Testis (tissue), 3 donors: ENCODE measurements around the gene MYOD1. TPM values are rescaled to one million over a fixed set of nuclear protein-coding genes. Genes with fewer than 3 reads are reported as not detected.

ENCODE experiments used
- DNase-seq: peaks from one replicate; pipeline ENCODE4 v3.0.0-alpha.2; 2019
- H3K27ac ChIP-seq, 2 donors: fragments of 200-600 bp; sonication (generic); one replicate each; pipeline ENCODE4 v1.5.1; 2019
- H3K27me3 ChIP-seq: fragments of 200-600 bp; sonication (generic); one replicate; pipeline ENCODE4 v1.5.1; 2019
- H3K36me3 ChIP-seq: fragments of 200-600 bp; sonication (generic); one replicate; pipeline ENCODE4 v1.5.1; 2017; ENCODE audit warnings: low read depth; ENCODE audit errors: missing control alignments
- H3K4me1 ChIP-seq: fragments of 200-600 bp; sonication (generic); one replicate; pipeline ENCODE4 v1.5.1; 2019
- H3K4me3 ChIP-seq, 2 donors: fragments of 200-600 bp; sonication (generic); one replicate each; pipeline ENCODE4 v1.5.1; 2017 to 2019
- H3K9me3 ChIP-seq: fragments of 200-600 bp; sonication (generic); one replicate; pipeline ENCODE4 v1.5.1; 2017
- CTCF ChIP-seq, 3 experiments: fragments of 450-650 bp in 2 of 3; fragments of 200-600 bp in 1 of 3; sonication (generic) in 1 of 3; IDR thresholded peaks; one replicate each; pipeline ENCODE4 v1.5.1; 2016 to 2019; ENCODE audit warnings: antibody characterized with exemption in 3 of 3, mild to moderate bottlenecking in 2 of 3, moderate library complexity in 1 of 3
- POLR2A ChIP-seq: fragments of 450-650 bp; IDR thresholded peaks from one replicate; pipeline ENCODE4 v1.6.1; 2017; ENCODE audit warnings: antibody characterized with exemption, mild to moderate bottlenecking, moderate library complexity
- WGBS, 2 donors: methylation state at CpG; one replicate each; pipeline ENCODE4 v1.1.5; 2018; 5-methylcytosine and 5-hydroxymethylcytosine counted together
- intact Hi-C: fragments of 100-400 bp; cut with DNase I; formaldehyde crosslinking; loops from one replicate; pipeline ENCODE4 v1.15.1; 2023; ENCODE audit warnings: low total_unique reads
- polyA plus RNA-seq: library from polyadenylated mRNA; stranded (reverse); fragments of 350-450 nt; fragmentation: Illumina TruSeq; extraction: RNeasy Lipid Tissue Mini Kit (QIAGEN cat#74804); gene quantifications from one replicate; pipeline ENCODE4 v1.2.3, GENCODE V29; 2014; ENCODE audit warnings: low read depth, low replicate concordance; ENCODE audit not compliant: insufficient read depth
- total RNA-seq, 2 donors: library from RNA; depleted of rRNA; stranded (reverse); fragments of >200 nt; gene quantifications; one replicate each; pipeline ENCODE4 v1.2.3, GENCODE V29; 2016

Gene MYOD1
- total and polyA plus RNA-seq, 3 donors from 2014 or later: 0.69 to 1.6 (median 1.4) TPM

DNA sequence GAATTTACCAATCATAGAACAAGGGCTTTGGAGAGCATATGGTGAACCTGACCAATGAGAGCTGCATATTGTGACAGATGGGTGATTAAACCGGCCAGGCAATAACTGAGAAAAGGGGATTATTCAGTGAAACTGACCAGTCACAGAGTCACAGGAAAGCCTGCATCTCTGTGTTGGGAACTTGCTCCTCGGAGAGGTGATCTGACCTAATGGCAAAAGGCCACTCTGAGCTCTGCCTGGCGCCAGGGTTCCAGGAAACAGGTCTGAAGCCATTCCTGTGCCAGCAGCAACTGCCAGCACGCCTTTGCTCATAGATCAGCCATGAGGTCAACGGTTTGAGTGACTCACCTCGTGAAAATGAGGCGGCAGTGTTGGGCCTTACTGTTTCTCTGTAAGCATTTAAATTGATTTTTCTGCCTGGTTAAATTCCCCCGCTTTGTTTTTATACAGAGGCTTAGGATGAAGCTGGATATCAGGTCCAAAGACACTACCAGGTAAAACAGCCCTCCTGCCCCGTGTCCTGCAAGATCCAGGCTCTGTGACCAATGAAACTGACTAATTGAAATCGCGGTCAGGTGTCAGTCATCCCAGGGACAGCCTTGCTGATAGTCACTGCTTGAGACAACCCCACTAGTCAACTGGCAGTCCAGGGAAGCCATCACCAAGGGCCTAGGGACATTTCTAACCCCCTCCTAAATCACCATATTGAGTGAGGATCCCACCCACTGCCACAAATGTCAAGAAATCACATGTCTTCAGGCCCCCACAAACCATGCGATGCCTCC lies 35.8 kb upstream of the MYOD1 start:
- 80 to 85% methylated on average over 11 to 12 of the region's 12 CpGs for WGBS, 2 donors
- TF ChIP-seq CTCF (IDR thresholded peaks at IDR 0.05) (no peak), POLR2A (no peak)
- no peaks in the 10 kb centered on the region for H3K27me3 ChIP-seq
- H3K27ac ChIP-seq: no peak overlapping the region
- H3K4me1 ChIP-seq: no peaks in the 10 kb centered on the region
- H3K9me3 ChIP-seq: no peaks in the 10 kb centered on the region
- DNase-seq: no peak
- intact Hi-C loops: no loop called here
- H3K4me3 ChIP-seq: no peak overlapping the region
- no peaks in the 10 kb centered on the region for H3K36me3 ChIP-seq

- no peak for TF ChIP-seq CTCF (IDR thresholded peaks at IDR 0.05)
- no peak for TF ChIP-seq POLR2A
- H3K27ac ChIP-seq: no peak overlapping the region
- no peaks in the 10 kb centered on the region for H3K27me3 ChIP-seq
- H3K4me3 ChIP-seq: no peak overlapping the region
- no peaks in the 10 kb centered on the region for H3K9me3 ChIP-seq
- 88% methylated on average over 5 of the region's 5 CpGs for WGBS, 2 donors
- intact Hi-C loops: no loop called here
- H3K36me3 ChIP-seq: no peaks in the 10 kb centered on the region
- no peak for DNase-seq
- H3K4me1 ChIP-seq: no peaks in the 10 kb centered on the region
These were observed 34.8 kb upstream of the MYOD1 start for GRCh38 chr11:17684550-17684949.

DNA sequence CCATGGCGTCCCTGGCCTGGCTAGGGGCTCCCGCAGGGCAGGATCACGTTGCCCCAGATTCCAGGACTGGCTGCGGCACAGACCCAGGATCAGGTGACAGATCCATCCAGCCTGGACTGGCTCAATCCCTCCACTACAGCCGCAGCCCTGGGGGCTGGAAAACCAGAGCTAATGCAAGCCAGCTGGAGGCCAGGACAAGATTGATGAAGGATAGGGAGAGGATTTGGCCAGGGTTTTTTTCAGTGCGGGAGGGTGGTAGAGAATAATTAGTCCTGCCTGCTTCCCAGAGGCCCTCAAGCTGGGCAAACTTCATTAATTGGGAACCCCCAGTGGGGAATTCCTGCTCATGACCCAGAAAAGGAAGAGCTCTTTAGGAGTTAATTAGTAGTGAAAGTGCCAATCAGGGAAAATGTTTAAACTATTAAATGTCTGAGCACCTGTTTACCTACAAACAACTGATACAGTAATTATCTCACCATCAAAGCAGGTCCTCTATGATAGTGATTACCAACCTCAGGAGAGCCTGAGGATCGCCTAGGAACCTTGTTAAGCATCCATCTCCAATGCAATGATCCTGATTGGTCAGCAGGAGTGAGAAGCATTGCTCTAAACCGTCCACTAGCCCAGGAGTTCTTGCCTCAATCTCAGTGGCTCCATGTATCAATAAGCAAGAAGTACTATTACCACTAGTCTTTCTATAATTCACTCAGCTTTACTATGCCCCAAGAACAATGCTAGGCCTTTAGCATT lies 33.0 kb upstream of the MYOD1 start:
- no peak for DNase-seq
- TF ChIP-seq POLR2A (no peak), CTCF (IDR thresholded peaks at IDR 0.05) (no peak)
- Histone ChIP-seq H3K4me1 (no peaks in the 10 kb centered on the region), H3K36me3 (no peaks in the 10 kb centered on the region), H3K27me3 (no peaks in the 10 kb centered on the region), H3K9me3 (no peaks in the 10 kb centered on the region), H3K27ac (no peak overlapping the region), H3K4me3 (no peak overlapping the region)
- WGBS, 2 donors: 45 to 66% methylated on average over 6 to 8 of the region's 8 CpGs
- intact Hi-C loops: no loop called here

GRCh38 chr11:17687946-17688670 lies 31.3 kb upstream of the MYOD1 start:
- H3K9me3 ChIP-seq: no peaks in the 10 kb centered on the region
- H3K27ac ChIP-seq: no peak overlapping the region
- no peaks in the 10 kb centered on the region for H3K36me3 ChIP-seq
- intact Hi-C loops: no loop called here
- no peak for DNase-seq
- TF ChIP-seq CTCF (IDR thresholded peaks at IDR 0.05) (no peak), POLR2A (no peak)
- H3K27me3 ChIP-seq: no peaks in the 10 kb centered on the region
- no peak overlapping the region for H3K4me3 ChIP-seq
- WGBS, 2 donors: 73 to 82% methylated on average over 13 to 18 of the region's 18 CpGs
- H3K4me1 ChIP-seq: no peaks in the 10 kb centered on the region
